ENCODE results near the gene FOXR2. TPM values are rescaled to one million over a fixed set of nuclear protein-coding genes. Genes with fewer than 3 reads are reported as not detected.
A peak's percentile ranks its signal among the peaks of the same experiment; 100 is the strongest.

FOXR2 gene
- total RNA-seq: not detected

DNA sequence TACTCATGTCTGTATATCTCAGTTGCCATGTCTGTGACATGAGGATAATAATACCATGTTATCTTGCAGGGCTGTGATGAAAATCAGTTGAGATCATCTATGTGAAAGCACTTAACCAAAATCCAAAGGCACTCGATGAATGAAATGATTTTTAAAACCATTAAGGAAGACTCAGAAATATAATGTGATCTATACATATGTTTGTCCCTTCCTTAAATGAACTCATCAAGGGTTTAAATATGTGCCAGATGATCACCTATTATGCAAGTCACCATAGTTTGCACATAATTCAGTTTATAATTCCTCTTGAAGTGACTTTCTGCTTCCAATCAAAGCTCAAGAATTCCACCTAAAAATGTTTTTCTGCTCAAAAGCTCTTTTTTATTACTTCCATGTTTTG, at the start of gene FOXR2:
TSS of gene FOXR2 (plus strand) at position 301 of the 400 bp plus-strand sequence. CDS start 312 bp downstream, outside the sequence.
- ATAC-seq: no peak
- Mint-ChIP-seq H3K27ac (no peak within 1 kb of the TSS), H3K27me3 (peaks cover 24 to 31% of the 10 kb centered on the region in 2 donors), H3K4me1 (ENCODE audit: low read depth in 2 of 2) (no peaks in the 10 kb centered on the region), H3K9me3 (no peaks in the 10 kb centered on the region), H3K36me3 (no peaks in the 10 kb centered on the region), H3K4me3 (no peak within 1 kb of the TSS)
- DNase-seq (ENCODE audit: low spot score): no peak

GRCh38 chrX:55579115-55579514, 44.1 kb upstream of the FOXR2 start:
- no peaks in the 10 kb centered on the region for H3K4me1 Mint-ChIP-seq (ENCODE audit: low read depth in 2 of 2)
- H3K27me3 Mint-ChIP-seq: peaks cover 20 to 21% of the 10 kb centered on the region in 2 donors
- peaks cover 5% of the 10 kb centered on the region for H3K9me3 Mint-ChIP-seq
- ATAC-seq (no peak), DNase-seq (ENCODE audit: low spot score) (no peak)
- H3K4me3 Mint-ChIP-seq: no peak overlapping the region
- peaks cover 10% of the 10 kb centered on the region for H3K36me3 Mint-ChIP-seq
- no peak overlapping the region for H3K27ac Mint-ChIP-seq

DNA sequence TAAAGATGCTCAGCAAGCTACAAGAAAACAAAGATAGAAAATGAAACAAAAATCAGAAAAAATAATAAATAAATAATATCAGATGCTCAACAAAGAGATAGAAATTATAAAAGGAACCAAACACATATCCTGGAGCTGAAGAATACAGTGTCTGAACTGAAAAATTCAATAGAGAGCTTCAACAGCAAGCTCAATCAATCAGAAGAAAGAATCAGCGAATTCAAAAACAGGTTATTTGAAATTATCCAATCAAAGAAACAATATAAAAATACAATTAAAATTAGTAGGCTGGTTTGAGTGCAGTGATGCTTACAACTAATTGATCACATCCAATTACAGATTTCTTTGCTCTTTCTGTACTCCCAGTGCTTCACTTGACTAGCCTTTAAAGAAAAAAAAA, 40.8 kb upstream of the FOXR2 start:
- DNase-seq (ENCODE audit: low spot score): no peak
- Mint-ChIP-seq H3K9me3 (peaks cover 5% of the 10 kb centered on the region), H3K4me1 (ENCODE audit: low read depth in 2 of 2) (no peaks in the 10 kb centered on the region), H3K4me3 (no peak overlapping the region), H3K27me3 (peaks cover 1 to 14% of the 10 kb centered on the region in 2 donors), H3K36me3 (peaks cover 10% of the 10 kb centered on the region), H3K27ac (no peak overlapping the region)
- no peak for ATAC-seq

DNA sequence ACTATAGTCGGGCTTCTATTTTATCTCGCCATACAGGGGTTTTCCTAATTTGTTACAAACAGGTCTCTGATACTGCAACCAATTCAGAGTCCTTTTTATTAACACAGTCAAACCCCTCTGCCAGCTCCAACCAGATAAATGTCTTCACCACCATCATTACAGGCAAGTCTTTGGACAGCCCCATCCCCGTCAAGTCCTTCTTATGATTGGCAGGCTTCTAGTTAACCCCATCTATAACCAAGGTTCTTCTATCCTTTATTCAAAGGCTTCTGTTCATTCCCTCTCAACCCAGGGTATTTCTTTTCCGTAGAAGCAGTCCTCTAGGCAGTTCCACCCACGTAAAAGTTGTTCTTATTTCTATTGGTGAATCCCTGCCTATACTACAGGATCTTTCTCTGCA, 29.9 kb upstream of the FOXR2 start:
- H3K36me3 Mint-ChIP-seq: no peaks in the 10 kb centered on the region
- no peak overlapping the region for H3K27ac Mint-ChIP-seq
- peaks cover 0 to 9% of the 10 kb centered on the region in 2 donors for H3K27me3 Mint-ChIP-seq
- no peaks in the 10 kb centered on the region for H3K4me1 Mint-ChIP-seq (ENCODE audit: low read depth in 2 of 2)
- DNase-seq (ENCODE audit: low spot score) (no peak), ATAC-seq (no peak)
- no peaks in the 10 kb centered on the region for H3K9me3 Mint-ChIP-seq
- H3K4me3 Mint-ChIP-seq: no peak overlapping the region

DNA sequence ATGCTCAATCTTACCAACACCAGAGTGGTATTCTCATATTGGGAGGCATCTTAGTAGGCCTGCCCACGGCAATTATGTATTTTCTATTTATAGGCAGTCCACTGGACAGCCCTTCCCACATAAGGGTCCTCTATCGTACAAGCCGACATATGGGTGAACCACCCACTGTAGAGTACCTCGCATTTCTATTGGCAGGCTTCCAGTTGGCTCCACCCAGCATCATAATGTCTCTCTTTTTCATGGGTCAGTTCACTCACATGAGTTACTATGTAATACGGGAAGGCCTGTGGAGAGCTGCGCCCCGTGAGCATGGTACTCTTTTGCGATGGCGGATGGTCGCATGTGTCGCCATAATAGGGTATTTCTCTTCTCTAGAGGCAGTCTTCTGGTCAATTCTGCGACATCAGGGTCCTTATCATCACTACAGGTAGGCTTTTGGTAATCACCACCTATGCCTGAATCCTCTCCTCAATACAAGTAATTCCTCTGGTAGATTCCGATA, 29.4 kb upstream of the FOXR2 start:
- Mint-ChIP-seq H3K9me3 (no peaks in the 10 kb centered on the region), H3K36me3 (no peaks in the 10 kb centered on the region), H3K27me3 (peaks cover 0 to 6% of the 10 kb centered on the region in 2 donors), H3K27ac (no peak overlapping the region), H3K4me1 (ENCODE audit: low read depth in 2 of 2) (no peaks in the 10 kb centered on the region), H3K4me3 (no peak overlapping the region)
- peak in 1 of 2 donors; percentile 36 for ATAC-seq
- DNase-seq (ENCODE audit: low spot score): no peak

- DNase-seq (ENCODE audit: low spot score) (no peak), ATAC-seq (no peak)
- Mint-ChIP-seq H3K9me3 (no peaks in the 10 kb centered on the region), H3K27me3 (peaks cover 8 to 21% of the 10 kb centered on the region in 2 donors), H3K27ac (no peak overlapping the region), H3K36me3 (no peaks in the 10 kb centered on the region), H3K4me1 (ENCODE audit: low read depth in 2 of 2) (no peaks in the 10 kb centered on the region), H3K4me3 (no peak overlapping the region)
Observed at GRCh38 chrX:55598333-55598732, 24.9 kb upstream of the FOXR2 start.

- H3K4me3 Mint-ChIP-seq: no peak overlapping the region
- H3K27ac Mint-ChIP-seq: no peak overlapping the region
- peaks cover 12 to 18% of the 10 kb centered on the region in 2 donors for H3K27me3 Mint-ChIP-seq
- H3K36me3 Mint-ChIP-seq: no peaks in the 10 kb centered on the region
- no peaks in the 10 kb centered on the region for H3K9me3 Mint-ChIP-seq
- DNase-seq (ENCODE audit: low spot score): no peak
- no peaks in the 10 kb centered on the region for H3K4me1 Mint-ChIP-seq (ENCODE audit: low read depth in 2 of 2)
- no peak for ATAC-seq
Observed at GRCh38 chrX:55619547-55619946, 3.7 kb upstream of the FOXR2 start.

- H3K4me3 Mint-ChIP-seq: no peak overlapping the region
- H3K27ac Mint-ChIP-seq: no peak overlapping the region
- H3K4me1 Mint-ChIP-seq (ENCODE audit: low read depth in 2 of 2): no peaks in the 10 kb centered on the region
- peaks cover 3% of the 10 kb centered on the region for H3K9me3 Mint-ChIP-seq
- ATAC-seq: no peak
- H3K36me3 Mint-ChIP-seq: no peaks in the 10 kb centered on the region
- peaks cover 30 to 38% of the 10 kb centered on the region in 2 donors for H3K27me3 Mint-ChIP-seq
- no peak for DNase-seq (ENCODE audit: low spot score)
Observed at GRCh38 chrX:55624403-55624802, 1.2 kb downstream of the FOXR2 start.

DNA sequence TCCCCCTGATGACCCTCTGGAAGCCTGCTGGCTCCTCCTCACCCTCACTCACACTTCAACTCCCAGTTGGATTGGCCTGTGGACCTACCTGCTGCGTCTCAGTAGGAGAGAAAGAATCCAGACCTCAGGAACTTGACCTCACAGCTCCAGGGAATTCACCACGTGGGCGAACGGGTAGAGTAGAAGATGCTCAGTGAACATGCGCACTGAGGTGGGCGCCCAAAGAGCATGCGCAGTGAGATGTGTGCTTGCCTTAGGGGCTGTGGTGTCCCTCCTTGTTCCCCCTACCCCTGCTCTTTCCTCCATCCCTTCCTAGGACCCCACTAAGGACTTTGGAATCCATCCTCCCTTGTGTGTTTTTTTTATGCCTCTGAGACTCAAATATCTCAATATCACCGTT, 12.9 kb downstream of the FOXR2 start:
- Mint-ChIP-seq H3K9me3 (no peaks in the 10 kb centered on the region), H3K4me3 (no peak overlapping the region), H3K4me1 (ENCODE audit: low read depth in 2 of 2) (no peaks in the 10 kb centered on the region), H3K27me3 (peaks cover 0 to 4% of the 10 kb centered on the region in 2 donors), H3K27ac (no peak overlapping the region), H3K36me3 (no peaks in the 10 kb centered on the region)
- peak in 1 of 2 donors; percentile 32 for ATAC-seq
- no peak for DNase-seq (ENCODE audit: low spot score)

GRCh38 chrX:55638933-55639332, 15.7 kb downstream of the FOXR2 start:
- Mint-ChIP-seq H3K4me1 (ENCODE audit: low read depth in 2 of 2) (no peaks in the 10 kb centered on the region), H3K27me3 (peaks cover 4 to 13% of the 10 kb centered on the region in 2 donors), H3K36me3 (no peaks in the 10 kb centered on the region), H3K9me3 (no peaks in the 10 kb centered on the region), H3K27ac (no peak overlapping the region), H3K4me3 (no peak overlapping the region)
- DNase-seq (ENCODE audit: low spot score) (no peak), ATAC-seq (no peak)

- peaks cover 7 to 21% of the 10 kb centered on the region in 2 donors for H3K27me3 Mint-ChIP-seq
- ATAC-seq (no peak), DNase-seq (ENCODE audit: low spot score) (no peak)
- no peaks in the 10 kb centered on the region for H3K36me3 Mint-ChIP-seq
- no peak overlapping the region for H3K4me3 Mint-ChIP-seq
- H3K9me3 Mint-ChIP-seq: no peaks in the 10 kb centered on the region
- H3K4me1 Mint-ChIP-seq (ENCODE audit: low read depth in 2 of 2): no peaks in the 10 kb centered on the region
- no peak overlapping the region for H3K27ac Mint-ChIP-seq
Observed at GRCh38 chrX:55640854-55641253, 17.7 kb downstream of the FOXR2 start.

DNA sequence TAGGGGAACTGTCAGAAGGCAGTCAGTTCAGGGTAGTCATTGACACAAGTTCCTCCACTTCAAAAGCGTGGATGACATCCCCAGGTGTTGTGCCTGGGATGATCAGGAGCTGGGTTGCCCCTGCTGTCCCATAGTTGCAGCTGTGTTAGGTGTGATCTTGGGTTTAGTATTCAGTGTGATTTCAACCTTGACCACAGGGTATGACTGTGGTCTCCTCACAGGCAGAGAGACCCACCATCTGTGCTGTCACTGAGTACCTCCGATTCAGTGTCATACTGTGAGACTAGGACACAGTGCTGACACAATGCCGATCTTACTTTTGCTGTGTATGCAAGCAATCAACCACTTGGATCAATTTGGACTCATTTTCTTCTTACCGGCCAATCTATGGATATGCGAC, 25.2 kb downstream of the FOXR2 start:
- Mint-ChIP-seq H3K9me3 (no peaks in the 10 kb centered on the region), H3K27ac (no peak overlapping the region), H3K36me3 (no peaks in the 10 kb centered on the region), H3K4me3 (no peak overlapping the region), H3K27me3 (peaks cover 7 to 14% of the 10 kb centered on the region in 2 donors), H3K4me1 (ENCODE audit: low read depth in 2 of 2) (peaks cover 0 to 2% of the 10 kb centered on the region in 2 donors)
- ATAC-seq (no peak), DNase-seq (ENCODE audit: low spot score) (no peak)

DNA sequence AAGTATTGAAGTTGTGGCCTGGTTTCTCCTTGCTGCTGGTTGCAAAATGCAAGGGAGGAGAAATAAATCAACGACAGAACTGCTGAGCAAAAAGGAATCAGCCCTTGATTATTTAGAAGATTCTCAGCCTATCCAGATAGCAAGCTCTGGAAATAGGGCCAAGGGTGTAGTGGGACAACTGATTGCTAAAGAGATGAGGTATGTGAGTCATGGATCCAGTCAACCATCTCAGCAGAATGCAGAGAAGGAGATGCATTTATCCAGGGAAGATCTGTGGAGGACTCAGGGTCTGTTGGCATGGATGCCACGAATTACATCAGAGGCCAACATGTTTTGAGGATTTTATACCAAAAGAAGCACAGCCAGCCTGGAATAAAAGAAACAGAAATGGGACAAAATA, 36.7 kb downstream of the FOXR2 start:
- Mint-ChIP-seq H3K4me1 (ENCODE audit: low read depth in 2 of 2) (no peaks in the 10 kb centered on the region), H3K27ac (no peak overlapping the region), H3K27me3 (peaks cover 10 to 20% of the 10 kb centered on the region in 2 donors)

DNA sequence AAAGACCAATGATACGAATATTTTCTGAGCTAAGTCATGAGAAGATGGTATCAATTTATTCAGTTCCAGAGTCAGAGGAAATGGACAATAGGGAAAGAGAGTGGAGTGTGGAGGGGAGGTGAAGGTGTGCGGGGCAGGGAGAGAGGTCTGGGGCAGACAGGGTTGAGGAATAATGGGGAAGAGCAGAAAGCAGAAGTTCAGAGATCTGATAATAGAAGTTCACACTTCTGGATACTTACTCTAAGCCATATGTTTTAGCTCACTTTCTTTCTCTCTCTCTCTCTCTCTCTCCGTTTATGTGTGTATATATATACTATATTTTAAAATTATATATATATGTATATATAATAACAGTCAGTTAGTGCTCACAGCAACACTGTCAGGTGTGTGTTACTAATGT, 40.4 kb downstream of the FOXR2 start:
- H3K27me3 Mint-ChIP-seq: peaks cover 10 to 22% of the 10 kb centered on the region in 2 donors
- H3K9me3 Mint-ChIP-seq: no peaks in the 10 kb centered on the region
- no peak overlapping the region for H3K4me3 Mint-ChIP-seq
- ATAC-seq (no peak), DNase-seq (ENCODE audit: low spot score) (no peak)
- H3K27ac Mint-ChIP-seq: no peak overlapping the region
- H3K36me3 Mint-ChIP-seq: no peaks in the 10 kb centered on the region
- no peaks in the 10 kb centered on the region for H3K4me1 Mint-ChIP-seq (ENCODE audit: low read depth in 2 of 2)

More for the DNA sequence above, 36.7 kb downstream of the FOXR2 start:
- ATAC-seq: no peak
- DNase-seq (ENCODE audit: low spot score): no peak
- H3K36me3 Mint-ChIP-seq: no peaks in the 10 kb centered on the region
- no peak overlapping the region for H3K4me3 Mint-ChIP-seq
- no peaks in the 10 kb centered on the region for H3K9me3 Mint-ChIP-seq

DNA sequence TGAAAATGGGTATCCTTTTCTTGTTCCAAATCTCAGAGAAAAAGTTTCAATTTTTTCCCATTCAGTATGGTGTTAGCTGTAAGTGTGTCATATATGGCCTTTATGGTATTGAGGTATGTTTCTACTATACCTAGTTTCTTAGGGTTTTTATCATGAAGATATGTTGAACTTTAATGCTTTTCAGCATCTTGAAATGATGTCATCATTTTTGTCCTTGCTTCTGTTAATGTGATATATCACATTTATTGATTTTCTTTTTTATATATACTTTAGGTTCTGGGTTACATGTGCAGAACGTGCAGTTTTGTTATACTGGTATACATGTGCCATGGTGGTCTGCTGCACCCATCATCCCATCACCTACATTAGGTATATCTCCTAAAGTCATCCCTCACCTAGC, 44.9 kb downstream of the FOXR2 start:
- H3K27me3 Mint-ChIP-seq: peaks cover 11 to 20% of the 10 kb centered on the region in 2 donors
- peaks cover 2% of the 10 kb centered on the region for H3K9me3 Mint-ChIP-seq
- DNase-seq (ENCODE audit: low spot score) (no peak), ATAC-seq (no peak)
- H3K27ac Mint-ChIP-seq: no peak overlapping the region
- no peaks in the 10 kb centered on the region for H3K4me1 Mint-ChIP-seq (ENCODE audit: low read depth in 2 of 2)
- no peak overlapping the region for H3K4me3 Mint-ChIP-seq
- H3K36me3 Mint-ChIP-seq: peaks cover 15% of the 10 kb centered on the region
